ENCODE results near the gene CASD1. TPM values are rescaled to one million over a fixed set of nuclear protein-coding genes. Genes with fewer than 3 reads are reported as not detected.

Gene CASD1
- total RNA-seq, 1 donor from 2014 or later, result 93.5 TPM

- Histone ChIP-seq H3K4me2 (no peak overlapping the region), H3K27me3 (no peaks in the 10 kb centered on the region), H3K9me3 (ENCODE audit: low read depth) (no peaks in the 10 kb centered on the region), H3K4me3 (no peak overlapping the region), H3F3A (ENCODE audit: low read depth) (no peaks in the 10 kb centered on the region), H3K36me3 (peaks cover 34% of the 10 kb centered on the region), H3K9ac (no peak overlapping the region), H2AFZ (replicated peaks) (no peak overlapping the region), H4K20me1 (ENCODE audit: low read depth) (no peaks in the 10 kb centered on the region), H3K27ac (no peak overlapping the region), H3K4me1 (peaks cover 12% of the 10 kb centered on the region), H3K79me2 (ENCODE audit: low read depth) (peaks cover 3% of the 10 kb centered on the region)
- no peak for DNase-seq (ENCODE audit: low spot score)
- Mint-ChIP-seq H3K9me3 (no peaks in the 10 kb centered on the region), H3K36me3 (peaks cover 31% of the 10 kb centered on the region), H3K27ac (no peak overlapping the region), H3K4me1 (no peaks in the 10 kb centered on the region), H3K27me3 (ENCODE audit: insufficient read depth, low read depth) (no peaks in the 10 kb centered on the region), H3K4me3 (no peak overlapping the region)
- no peak for TF ChIP-seq EZH2phosphoT487 (IDR thresholded peaks at IDR 0.05)
- TF ChIP-seq EZH2 (IDR thresholded peaks at IDR 0.05), result no peak
- no peak for TF ChIP-seq CTCF (IDR thresholded peaks at IDR 0.05)
Measured at GRCh38 chr7:94525923-94526322, 16.3 kb downstream of the CASD1 start.

GRCh38 chr7:94529516-94529915, 19.9 kb downstream of the CASD1 start:
- Histone ChIP-seq H3K27ac (peak overlapping the region; percentile 49), H2AFZ (replicated peaks) (no peak overlapping the region), H3K79me2 (ENCODE audit: low read depth) (no peaks in the 10 kb centered on the region), H3F3A (ENCODE audit: low read depth) (no peaks in the 10 kb centered on the region), H3K9me3 (ENCODE audit: low read depth) (no peaks in the 10 kb centered on the region), H3K4me1 (peaks cover 12% of the 10 kb centered on the region), H3K4me2 (no peak overlapping the region), H3K4me3 (no peak overlapping the region), H3K9ac (no peak overlapping the region), H3K36me3 (peaks cover 35% of the 10 kb centered on the region), H4K20me1 (ENCODE audit: low read depth) (no peaks in the 10 kb centered on the region), H3K27me3 (no peaks in the 10 kb centered on the region)
- Mint-ChIP-seq H3K4me1 (no peaks in the 10 kb centered on the region), H3K9me3 (no peaks in the 10 kb centered on the region), H3K27me3 (ENCODE audit: insufficient read depth, low read depth) (no peaks in the 10 kb centered on the region), H3K36me3 (peaks cover 16% of the 10 kb centered on the region), H3K27ac (no peak overlapping the region), H3K4me3 (no peak overlapping the region)
- TF ChIP-seq CTCF (IDR thresholded peaks at IDR 0.05) (no peak), EZH2 (IDR thresholded peaks at IDR 0.05) (no peak), EZH2phosphoT487 (IDR thresholded peaks at IDR 0.05) (no peak)
- peak; percentile 28 for DNase-seq (ENCODE audit: low spot score)

- no peaks in the 10 kb centered on the region for H3K27me3 Mint-ChIP-seq (ENCODE audit: insufficient read depth, low read depth)
- Histone ChIP-seq H3K9me3 (ENCODE audit: low read depth) (no peaks in the 10 kb centered on the region), H4K20me1 (ENCODE audit: low read depth) (no peaks in the 10 kb centered on the region), H3K4me3 (no peak overlapping the region), H2AFZ (replicated peaks) (no peak overlapping the region), H3K9ac (no peak overlapping the region), H3K79me2 (ENCODE audit: low read depth) (no peaks in the 10 kb centered on the region), H3K27ac (peak overlapping the region; percentile 49), H3K4me2 (no peak overlapping the region), H3K36me3 (peaks cover 37% of the 10 kb centered on the region), H3K4me1 (peaks cover 12% of the 10 kb centered on the region), H3K27me3 (no peaks in the 10 kb centered on the region), H3F3A (ENCODE audit: low read depth) (no peaks in the 10 kb centered on the region)
- H3K36me3 Mint-ChIP-seq, result peaks cover 21% of the 10 kb centered on the region
- H3K4me1 Mint-ChIP-seq, result no peaks in the 10 kb centered on the region
- no peaks in the 10 kb centered on the region for H3K9me3 Mint-ChIP-seq
- TF ChIP-seq EZH2 (IDR thresholded peaks at IDR 0.05) (no peak), EZH2phosphoT487 (IDR thresholded peaks at IDR 0.05) (no peak), CTCF (IDR thresholded peaks at IDR 0.05) (no peak)
- H3K4me3 Mint-ChIP-seq, result no peak overlapping the region
- H3K27ac Mint-ChIP-seq, result no peak overlapping the region
- DNase-seq (ENCODE audit: low spot score), result no peak
Measured at GRCh38 chr7:94530109-94530508, 20.5 kb downstream of the CASD1 start.
